Measurements from ENCODE around the gene SHLD2.

DNA sequence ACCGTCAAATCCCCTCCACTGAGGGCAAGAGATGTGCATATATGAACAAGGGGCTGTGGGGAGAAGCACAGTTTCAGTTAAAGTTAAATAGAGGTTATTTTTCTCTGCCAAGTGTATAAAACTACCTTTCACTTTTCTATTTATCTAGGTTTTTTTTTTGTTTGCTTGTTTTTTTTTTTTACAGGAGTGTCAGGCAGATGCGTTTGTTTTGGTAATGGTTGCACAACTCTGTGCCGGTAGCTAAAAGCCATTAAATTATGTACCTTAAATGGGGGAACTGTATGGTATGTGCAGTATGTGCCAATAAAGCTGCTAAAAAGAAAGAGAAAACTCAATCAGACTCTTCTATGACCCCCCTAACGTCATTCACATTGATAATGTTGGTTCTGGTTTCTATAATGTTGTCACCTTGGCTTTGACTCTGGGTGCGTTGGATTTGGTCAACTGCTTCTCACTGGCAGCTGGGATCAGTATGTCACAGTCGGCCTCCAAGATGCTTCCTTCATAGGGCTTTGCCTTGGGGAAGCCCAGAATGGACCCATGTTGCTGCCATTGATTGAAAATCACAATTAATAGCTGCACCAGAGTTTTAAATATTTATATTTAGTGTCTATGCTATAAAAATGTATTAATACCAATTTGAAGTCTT lies 34.6 kb upstream of the SHLD2 start:
- no peak for TF ChIP-seq POLR2AphosphoS5 (IDR thresholded peaks at IDR 0.05; ENCODE audit: borderline replicate concordance, low read depth, low read length)
- no peak for TF ChIP-seq EZH2 (IDR thresholded peaks at IDR 0.05)

Measured in SK-N-MC (cell line).